Measurements from ENCODE around the gene SULF2.
"Not testable (repeated sequence)": the region's sequence is repeated elsewhere in the genome, so short reads cannot be mapped to it uniquely, and the experiment has no call there.

SULF2 gene

GRCh38 chr20:47816487-47817451, 31.5 kb upstream of the SULF2 start:
- Histone ChIP-seq H3K4me2 (ENCODE audit: low read length) (no peak overlapping the region), H3K4me1 (ENCODE audit: control insufficient read depth, insufficient read depth, low read length) (no peaks in the 10 kb centered on the region), H3K27me3 (ENCODE audit: control insufficient read depth, insufficient read depth, low read length) (peaks cover 16% of the 10 kb centered on the region), H3K4me3 (ENCODE audit: low read length) (no peak overlapping the region), H3K9ac (ENCODE audit: low read depth, low read length) (no peak overlapping the region), H3K9me3 (replicated peaks; ENCODE audit: low read length) (no peaks in the 10 kb centered on the region), H3K36me3 (ENCODE audit: insufficient read depth, low read length) (no peaks in the 10 kb centered on the region)

GRCh38 chr20:47815866-47816265, 30.6 kb upstream of the SULF2 start:
- H3K4me3 ChIP-seq (ENCODE audit: low read length), result no peak overlapping the region
- no peaks in the 10 kb centered on the region for H3K36me3 ChIP-seq (ENCODE audit: insufficient read depth, low read length)
- H3K4me2 ChIP-seq (ENCODE audit: low read length), result no peak overlapping the region

GRCh38 chr20:47815416-47815806, 30.1 kb upstream of the SULF2 start:
- no peak overlapping the region for H3K9ac ChIP-seq (ENCODE audit: low read depth, low read length)
- H3K4me2 ChIP-seq (ENCODE audit: low read length), result no peak overlapping the region
- H3K4me3 ChIP-seq (ENCODE audit: low read length), result no peak overlapping the region
- H3K4me1 ChIP-seq (ENCODE audit: control insufficient read depth, insufficient read depth, low read length), result no peaks in the 10 kb centered on the region
- no peaks in the 10 kb centered on the region for H3K36me3 ChIP-seq (ENCODE audit: insufficient read depth, low read length)
- H3K9me3 ChIP-seq (replicated peaks; ENCODE audit: low read length), result no peaks in the 10 kb centered on the region
- peaks cover 25% of the 10 kb centered on the region for H3K27me3 ChIP-seq (ENCODE audit: control insufficient read depth, insufficient read depth, low read length)

More at GRCh38 chr20:47815866-47816265, 30.6 kb upstream of the SULF2 start:
- H3K4me1 ChIP-seq (ENCODE audit: control insufficient read depth, insufficient read depth, low read length), result no peaks in the 10 kb centered on the region
- H3K27me3 ChIP-seq (ENCODE audit: control insufficient read depth, insufficient read depth, low read length), result peaks cover 22% of the 10 kb centered on the region
- H3K9ac ChIP-seq (ENCODE audit: low read depth, low read length), result no peak overlapping the region
- H3K9me3 ChIP-seq (replicated peaks; ENCODE audit: low read length), result no peaks in the 10 kb centered on the region

GRCh38 chr20:47814632-47815415, 29.5 kb upstream of the SULF2 start:
- Histone ChIP-seq H3K27me3 (ENCODE audit: control insufficient read depth, insufficient read depth, low read length) (peaks cover 30% of the 10 kb centered on the region), H3K9me3 (replicated peaks; ENCODE audit: low read length) (no peaks in the 10 kb centered on the region), H3K4me3 (ENCODE audit: low read length) (no peak overlapping the region), H3K4me1 (ENCODE audit: control insufficient read depth, insufficient read depth, low read length) (no peaks in the 10 kb centered on the region), H3K4me2 (ENCODE audit: low read length) (no peak overlapping the region), H3K36me3 (ENCODE audit: insufficient read depth, low read length) (no peaks in the 10 kb centered on the region), H3K9ac (ENCODE audit: low read depth, low read length) (no peak overlapping the region)

- H3K4me2 ChIP-seq (ENCODE audit: low read length), result no peak overlapping the region
- no peaks in the 10 kb centered on the region for H3K9me3 ChIP-seq (replicated peaks; ENCODE audit: low read length)
- no peak overlapping the region for H3K4me3 ChIP-seq (ENCODE audit: low read length)
- H3K4me1 ChIP-seq (ENCODE audit: control insufficient read depth, insufficient read depth, low read length), result no peaks in the 10 kb centered on the region
- no peak overlapping the region for H3K9ac ChIP-seq (ENCODE audit: low read depth, low read length)
- H3K36me3 ChIP-seq (ENCODE audit: insufficient read depth, low read length), result no peaks in the 10 kb centered on the region
- peaks cover 33% of the 10 kb centered on the region for H3K27me3 ChIP-seq (ENCODE audit: control insufficient read depth, insufficient read depth, low read length)
These were observed 25.6 kb upstream of the SULF2 start for GRCh38 chr20:47810721-47811347.

GRCh38 chr20:47810116-47810677, 24.9 kb upstream of the SULF2 start:
- Histone ChIP-seq H3K9me3 (replicated peaks; ENCODE audit: low read length) (no peaks in the 10 kb centered on the region), H3K27me3 (ENCODE audit: control insufficient read depth, insufficient read depth, low read length) (peaks cover 33% of the 10 kb centered on the region), H3K4me2 (ENCODE audit: low read length) (no peak overlapping the region), H3K36me3 (ENCODE audit: insufficient read depth, low read length) (no peaks in the 10 kb centered on the region), H3K4me1 (ENCODE audit: control insufficient read depth, insufficient read depth, low read length) (no peaks in the 10 kb centered on the region), H3K4me3 (ENCODE audit: low read length) (no peak overlapping the region), H3K9ac (ENCODE audit: low read depth, low read length) (no peak overlapping the region)

- Histone ChIP-seq H3K4me1 (ENCODE audit: control insufficient read depth, insufficient read depth, low read length) (no peaks in the 10 kb centered on the region), H3K9me3 (replicated peaks; ENCODE audit: low read length) (no peaks in the 10 kb centered on the region), H3K4me3 (ENCODE audit: low read length) (no peak overlapping the region), H3K27me3 (ENCODE audit: control insufficient read depth, insufficient read depth, low read length) (peaks cover 31% of the 10 kb centered on the region), H3K36me3 (ENCODE audit: insufficient read depth, low read length) (no peaks in the 10 kb centered on the region), H3K9ac (ENCODE audit: low read depth, low read length) (no peak overlapping the region), H3K4me2 (ENCODE audit: low read length) (no peak overlapping the region)
These were observed 24.1 kb upstream of the SULF2 start for GRCh38 chr20:47809161-47809960.

- Histone ChIP-seq H3K9me3 (replicated peaks; ENCODE audit: low read length) (no peaks in the 10 kb centered on the region), H3K4me3 (ENCODE audit: low read length) (no peak overlapping the region), H3K4me1 (ENCODE audit: control insufficient read depth, insufficient read depth, low read length) (no peaks in the 10 kb centered on the region), H3K36me3 (ENCODE audit: insufficient read depth, low read length) (no peaks in the 10 kb centered on the region), H3K27me3 (ENCODE audit: control insufficient read depth, insufficient read depth, low read length) (peaks cover 18% of the 10 kb centered on the region), H3K4me2 (ENCODE audit: low read length) (no peak overlapping the region), H3K9ac (ENCODE audit: low read depth, low read length) (no peak overlapping the region)
These were observed 20.7 kb upstream of the SULF2 start for GRCh38 chr20:47805951-47806350.

- not testable (repeated sequence) for H3K9ac ChIP-seq (ENCODE audit: low read depth, low read length); H3K4me3 ChIP-seq (ENCODE audit: low read length); H3K9me3 ChIP-seq (replicated peaks; ENCODE audit: low read length); H3K36me3 ChIP-seq (ENCODE audit: insufficient read depth, low read length); H3K4me1 ChIP-seq (ENCODE audit: control insufficient read depth, insufficient read depth, low read length); H3K4me2 ChIP-seq (ENCODE audit: low read length)
- peaks cover 10% of the 10 kb centered on the region for H3K27me3 ChIP-seq (ENCODE audit: control insufficient read depth, insufficient read depth, low read length)
These were observed 19.7 kb upstream of the SULF2 start for GRCh38 chr20:47804972-47805371.

GRCh38 chr20:47804224-47804825, 19.0 kb upstream of the SULF2 start:
- H3K4me1 ChIP-seq (ENCODE audit: control insufficient read depth, insufficient read depth, low read length); H3K9me3 ChIP-seq (replicated peaks; ENCODE audit: low read length); H3K9ac ChIP-seq (ENCODE audit: low read depth, low read length); H3K36me3 ChIP-seq (ENCODE audit: insufficient read depth, low read length); H3K4me3 ChIP-seq (ENCODE audit: low read length); H3K27me3 ChIP-seq (ENCODE audit: control insufficient read depth, insufficient read depth, low read length); H3K4me2 ChIP-seq (ENCODE audit: low read length): not testable (repeated sequence)

All from skeletal muscle satellite cell (primary cell).